HepG2 (cell line): ENCODE measurements around the gene KCTD8. TPM values are rescaled to one million over a fixed set of nuclear protein-coding genes. Genes with fewer than 3 reads are reported as not detected.

Source experiments
- ATAC-seq: fragments of 200-7000 bp; cut with Tn5 transposase; 3 replicates; pipeline ENCODE4 v1.9.1; 2020; ENCODE audit warnings: mild to moderate bottlenecking, moderate library complexity
- BruUV-seq: library from RNA; stranded (reverse); fragments of 400-500 nt; replicated peaks from 2 replicates; lab custom pipeline; 2021; lab: Mats Ljungman, UMichigan
- CTCF ChIA-PET: fragments of 300-600 bp; formaldehyde crosslinking; extraction: SDS; loops from one replicate; lab custom pipeline; 2021; ENCODE audit warnings: low total read pairs, inconsistent platforms, low intra/inter-chr PET ratio; lab: Yijun Ruan, JAX
- POLR2A ChIA-PET: fragments of 350-600 bp; sonication (Branson Sonifier 250); formaldehyde crosslinking; loops from one replicate; lab custom pipeline; 2020; ENCODE audit warnings: antibody characterized with exemption, inconsistent platforms; lab: Yijun Ruan, JAX
- DNase-seq: peaks from one replicate; pipeline ENCODE4 v3.0.0-alpha.2; 2015; ENCODE audit warnings: low spot score
- FAIRE-seq: peaks from 3 replicates; lab custom pipeline; 2011; peaks lifted over from hg19 to GRCh38; lab: Jason Lieb, UNC
- H2AFZ ChIP-seq: one replicate; pipeline ENCODE4 v1.6.1; 2011; ENCODE audit warnings: low read length, inconsistent platforms
- H3K27ac ChIP-seq: fragments of 300-600 bp; 3 replicates; pipeline ENCODE4 v1.8.0; 2011; ENCODE audit warnings: mixed run types, mild to moderate bottlenecking, mixed read lengths, low read length, inconsistent platforms; ENCODE audit not compliant: insufficient read depth; ENCODE audit errors: extremely low read length
- H3K27me3 ChIP-seq, 2 experiments: fragments of 200-600 bp in 1 of 2; 2 replicates in 1 of 2; 3 replicates in 1 of 2; pipeline versions ENCODE4 v1.6.0 to v1.8.0; 2011; ENCODE audit warnings: low read length in 2 of 2, mild to moderate bottlenecking in 2 of 2, moderate library complexity in 2 of 2, inconsistent platforms in 1 of 2; ENCODE audit not compliant: insufficient read depth in 2 of 2, control insufficient read depth in 1 of 2
- H3K36me3 ChIP-seq, 2 experiments: fragments of 200-600 bp in 1 of 2; replicated peaks in 1 of 2; 2 replicates in 1 of 2; 3 replicates in 1 of 2; pipeline versions ENCODE4 v1.5.1 to v1.8.0; 2011; ENCODE audit warnings: low read length in 2 of 2, inconsistent platforms in 1 of 2; ENCODE audit not compliant: insufficient read depth in 2 of 2, control insufficient read depth in 1 of 2
- H3K4me1 ChIP-seq: 2 replicates; pipeline ENCODE4 v1.5.1; 2012; ENCODE audit warnings: low read length, inconsistent platforms; ENCODE audit not compliant: insufficient read depth
- H3K4me2 ChIP-seq: 2 replicates; pipeline ENCODE4 v1.6.0; 2011; ENCODE audit warnings: low read depth, low read length, inconsistent platforms
- H3K4me3 ChIP-seq, 3 experiments: fragments of 200-600 bp in 1 of 3; sonication (generic), shearing (Covaris generic) in 1 of 3; replicated peaks in 1 of 3; 2 replicates each; pipeline ENCODE4 v1.5.1; 2011 to 2016; ENCODE audit warnings: low read length in 3 of 3, inconsistent platforms in 2 of 3, low read depth in 2 of 3, mild to moderate bottlenecking in 2 of 3, control low read depth in 1 of 3, mixed read lengths in 1 of 3; ENCODE audit not compliant: insufficient read depth in 1 of 3
- H3K79me2 ChIP-seq: one replicate; pipeline ENCODE4 v1.6.1; 2011; ENCODE audit warnings: low read length, inconsistent platforms; ENCODE audit not compliant: insufficient read depth
- H3K9ac ChIP-seq: 2 replicates; pipeline ENCODE4 v1.6.0; 2011; ENCODE audit warnings: mild to moderate bottlenecking, low read depth, low read length, inconsistent platforms; ENCODE audit not compliant: insufficient read depth
- H3K9me3 ChIP-seq: 2 replicates; pipeline ENCODE4 v1.5.1; 2012; ENCODE audit warnings: mild to moderate bottlenecking, low read length
- H4K20me1 ChIP-seq: 2 replicates; pipeline ENCODE4 v1.6.0; 2011; ENCODE audit warnings: inconsistent platforms, mild to moderate bottlenecking, low read length, moderate library complexity; ENCODE audit not compliant: insufficient read depth
- NPAS2 ChIP-seq: sonication (generic); formaldehyde crosslinking; IDR thresholded peaks from 2 replicates; pipeline ENCODE4 v1.8.0; 2022; ENCODE audit warnings: mild to moderate bottlenecking, missing genetic modification reagents, borderline replicate concordance
- NR2F1 ChIP-seq, 2 experiments: fragments of 450-650 bp in 1 of 2; formaldehyde crosslinking in 1 of 2; IDR thresholded peaks; 2 replicates each; pipeline versions ENCODE4 v1.5.0 to v1.6.1; 2016 to 2020; ENCODE audit warnings: mild to moderate bottlenecking in 1 of 2, missing compliant biosample characterization in 1 of 2, missing genetic modification reagents in 1 of 2, moderate library complexity in 1 of 2
- REL ChIP-seq: sonication (generic); formaldehyde crosslinking; conservative IDR thresholded peaks from 2 replicates; pipeline ENCODE4 v1.8.0; 2022; ENCODE audit warnings: mild to moderate bottlenecking, missing genetic modification reagents, moderate library complexity
- ZNF142 ChIP-seq: sonication (generic); formaldehyde crosslinking; IDR thresholded peaks from 2 replicates; pipeline ENCODE4 v1.4.0; 2020; ENCODE audit warnings: missing genetic modification reagents
- ZNF776 ChIP-seq: sonication (generic); formaldehyde crosslinking; IDR thresholded peaks from 2 replicates; pipeline ENCODE4 v1.4.0; 2020; ENCODE audit warnings: mild to moderate bottlenecking, missing genetic modification reagents
- WGBS: methylation state at CpG from one replicate; pipeline ENCODE4 v1.1.6; 2017; ENCODE audit warnings: low lambda C conversion rate; 5-methylcytosine and 5-hydroxymethylcytosine counted together
- in situ Hi-C: cut with HindIII; loops from 2 replicates; pipeline ENCODE4 v1.10.0; 2017; ENCODE audit warnings: low pct_unique_long_range_greater_than_20kb; ENCODE audit not compliant: extremely low pct_ligation_motif_present
- intact Hi-C: fragments of 100-400 bp; cut with micrococcal nuclease; formaldehyde crosslinking; loops from one replicate; pipeline ENCODE4 v1.10.0; 2022; ENCODE audit not compliant: unreplicated experiment
- polyA plus RNA-seq, 8 experiments: library from polyadenylated mRNA; depleted of rRNA in 3 of 8; stranded (reverse) in 7 of 8; unstranded in 1 of 8; fragments of >200 nt; fragmentation: Illumina TruSeq in 4 of 8; extraction: Trizol in 4 of 8; gene quantifications; 2 replicates each; pipeline versions ENCODE4 v1.2.1 to v1.2.3, GENCODE V29; 2011 to 2016; ENCODE audit warnings: low read depth in 4 of 8, missing spikeins in 1 of 8, mixed read lengths in 1 of 8; ENCODE audit not compliant: insufficient read depth in 1 of 8
- total RNA-seq, 5 experiments: library from RNA; depleted of rRNA; stranded (reverse); fragments of >200 nt; fragmentation: Illumina TruSeq; extraction: Trizol; gene quantifications; 2 replicates each; pipeline ENCODE4 v1.2.3, GENCODE V29; 2016; ENCODE audit warnings: low read depth in 1 of 5

KCTD8 gene
- total and polyA plus RNA-seq, 2 of the 13 experiments (the other 11 are each of a cell fraction or from before 2014, with no cell fraction given) = not detected

GRCh38 chr4:44279469-44279868 lies 169.1 kb downstream of the KCTD8 start:
- no peaks in the 10 kb centered on the region for H3K79me2 ChIP-seq
- peaks cover 43% of the 10 kb centered on the region for H3K9me3 ChIP-seq
- no peaks in the 10 kb centered on the region; a peak in 1 of 5 replicates for H3K27me3 ChIP-seq
- intact Hi-C loops = no loop called here
- in situ Hi-C loops = no loop called here
- FAIRE-seq (no peak), ATAC-seq (no peak), DNase-seq (no peak)
- ChIA-PET POLR2A (no interaction called here), CTCF (no interaction called here)
- BruUV-seq = no TSS peak
- H3K4me1 ChIP-seq = no peaks in the 10 kb centered on the region
- H3K4me3 ChIP-seq = no peak overlapping the region
- TF ChIP-seq ZNF142 (CRISPR knock-in tag) (no peak), NR2F1 (CRISPR knock-in tag; IDR thresholded peaks at IDR 0.05) (no peak), ZNF776 (CRISPR knock-in tag) (no peak), NPAS2 (CRISPR knock-in tag) (no peak), REL (CRISPR knock-in tag) (no peak)
- H4K20me1 ChIP-seq = no peaks in the 10 kb centered on the region
- no peak overlapping the region for H3K4me2 ChIP-seq
- WGBS = 0% methylated on average over 1 of the region's 1 CpG
- H3K9ac ChIP-seq = no peak overlapping the region
- H3K27ac ChIP-seq = no peak overlapping the region
- H2AFZ ChIP-seq = no peak overlapping the region
- no peaks in the 10 kb centered on the region for H3K36me3 ChIP-seq
